ENCODE results near the gene PTGFRN.

DNA sequence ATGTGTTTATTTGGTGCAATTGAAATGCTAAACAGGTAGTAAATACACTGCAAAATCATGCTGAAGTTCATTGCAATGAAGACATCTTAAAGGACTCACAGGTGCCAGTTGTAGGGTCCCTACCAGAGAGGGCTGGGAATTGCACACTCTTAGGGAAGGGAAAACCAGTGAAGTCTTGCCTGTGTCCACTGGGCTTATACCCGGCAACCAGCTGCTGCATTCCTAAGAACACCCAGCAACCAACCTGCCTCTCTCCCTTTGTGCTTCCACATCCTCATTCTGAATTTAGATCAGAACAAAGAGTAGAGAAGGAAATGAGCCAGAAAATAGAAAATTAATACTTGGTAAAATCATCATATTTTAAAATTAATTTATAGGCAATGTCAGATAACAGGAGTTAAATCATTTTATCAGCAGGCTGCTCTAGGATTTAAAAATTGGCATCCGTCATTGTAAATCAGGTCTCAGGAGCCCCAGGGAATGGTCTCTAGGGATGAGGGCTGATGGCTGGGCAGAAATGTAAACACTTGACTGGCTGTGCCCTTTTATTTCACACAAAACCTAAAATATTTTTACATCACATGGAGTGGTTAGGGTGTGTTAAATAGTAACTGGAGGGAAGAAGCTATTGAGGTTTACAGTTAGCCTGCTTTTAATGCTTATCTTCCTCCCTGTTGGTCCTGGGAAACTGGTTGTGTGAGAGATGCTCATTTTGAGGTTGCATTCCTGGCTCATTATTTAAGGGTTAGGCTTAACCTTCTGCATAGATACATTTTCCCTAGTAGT, 31.3 kb downstream of the PTGFRN start:
- TF ChIP-seq POLR2A (IDR thresholded peaks at IDR 0.05) (no peak), CTCF (IDR thresholded peaks at IDR 0.05) (no peak), EP300 (IDR thresholded peaks at IDR 0.05) (no peak), POLR2AphosphoS5 (IDR thresholded peaks at IDR 0.05) (no peak)
